K562 (cell line): ENCODE measurements around the gene DTD1. TPM values are rescaled to one million over a fixed set of nuclear protein-coding genes. Genes with fewer than 3 reads are reported as not detected.

Experiments used
- ATAC-seq: fragments of 200-7000 bp; cut with Tn5 transposase; 3 replicates; pipeline ENCODE4 v1.9.1; 2020; ENCODE audit warnings: moderate library complexity
- BruUV-seq: library from RNA; stranded (reverse); fragments of 400-500 nt; replicated peaks from 2 replicates; lab custom pipeline; 2021; lab: Mats Ljungman, UMichigan
- CTCF ChIA-PET: fragments of 300-600 bp; formaldehyde crosslinking; extraction: SDS; loops from one replicate; lab custom pipeline; 2021; ENCODE audit warnings: low intra/inter-chr PET ratio; lab: Yijun Ruan, JAX
- POLR2A ChIA-PET: fragments of 300-600, 350-650 bp; sonication (Branson Sonifier 250); formaldehyde crosslinking; extraction: SDS; loops from one replicate; lab custom pipeline; 2021; ENCODE audit warnings: antibody characterized with exemption, inconsistent platforms; lab: Yijun Ruan, JAX
- DNase-seq, 4 experiments: peaks; one replicate each; pipeline versions ENCODE4 v3.0.0 to v3.0.0-alpha.2; 2011 to 2018; ENCODE audit warnings: low spot score in 3 of 4, mixed read lengths in 3 of 4; ENCODE audit errors: extremely low read depth in 1 of 4
- FAIRE-seq: peaks from 2 replicates; lab custom pipeline; 2011; peaks lifted over from hg19 to GRCh38; lab: Jason Lieb, UNC
- H2AFZ ChIP-seq: 2 replicates; pipeline ENCODE4 v1.6.0; 2011; ENCODE audit warnings: low read depth, low read length, control low read depth, inconsistent platforms
- H3K27ac ChIP-seq: fragments of 200-600 bp; 3 replicates; pipeline ENCODE4 v1.8.0; 2011; ENCODE audit warnings: low read depth, mild to moderate bottlenecking, control low read depth, inconsistent platforms, low read length, moderate library complexity, mixed read lengths; ENCODE audit errors: extremely low read depth
- H3K27me3 ChIP-seq, 2 experiments: fragments of 300-600 bp in 1 of 2; 2 replicates in 1 of 2; 3 replicates in 1 of 2; pipeline versions ENCODE4 v1.6.0 to v1.8.0; 2011; ENCODE audit warnings: inconsistent platforms in 2 of 2, low read length in 2 of 2, mild to moderate bottlenecking in 1 of 2, mixed read lengths in 1 of 2, moderate library complexity in 1 of 2; ENCODE audit not compliant: control insufficient read depth in 2 of 2, insufficient read depth in 2 of 2
- H3K36me3 ChIP-seq: fragments of 300-600 bp; 3 replicates; pipeline ENCODE4 v1.8.0; 2011; ENCODE audit warnings: mild to moderate bottlenecking, low read length, inconsistent platforms; ENCODE audit not compliant: control insufficient read depth, insufficient read depth
- H3K4me1 ChIP-seq, 2 experiments: fragments of 200-600 bp in 1 of 2; replicated peaks in 1 of 2; 2 replicates in 1 of 2; 3 replicates in 1 of 2; pipeline versions ENCODE4 v1.5.1 to v1.8.0; 2011; ENCODE audit warnings: inconsistent platforms in 2 of 2, low read length in 2 of 2, mild to moderate bottlenecking in 1 of 2, mixed read lengths in 1 of 2, moderate library complexity in 1 of 2; ENCODE audit not compliant: control insufficient read depth in 2 of 2, insufficient read depth in 2 of 2
- H3K4me2 ChIP-seq: 2 replicates; pipeline ENCODE4 v1.6.1; 2011; ENCODE audit warnings: low read length, control low read depth, inconsistent platforms, mixed read lengths; ENCODE audit not compliant: insufficient read depth
- H3K4me3 ChIP-seq: fragments of 200-600 bp; sonication (generic), shearing (Covaris generic); 2 replicates; pipeline ENCODE4 v1.5.1; 2016; ENCODE audit warnings: control low read depth, inconsistent platforms
- H3K79me2 ChIP-seq: fragments of 200-600 bp; 3 replicates; pipeline ENCODE4 v1.8.0; 2011; ENCODE audit warnings: low read length, inconsistent platforms; ENCODE audit not compliant: control insufficient read depth, insufficient read depth
- H3K9ac ChIP-seq, 2 experiments: 2 replicates each; pipeline versions ENCODE4 v1.6.0 to v1.6.1; 2011; ENCODE audit warnings: low read depth in 2 of 2, low read length in 2 of 2, control low read depth in 1 of 2, inconsistent platforms in 1 of 2, mild to moderate bottlenecking in 1 of 2, mixed read lengths in 1 of 2; ENCODE audit not compliant: insufficient read depth in 1 of 2
- H3K9me1 ChIP-seq: one replicate; pipeline ENCODE4 v1.6.0; 2011; ENCODE audit warnings: inconsistent platforms, mild to moderate bottlenecking, low read length, moderate library complexity; ENCODE audit not compliant: control insufficient read depth, insufficient read depth
- H3K9me3 ChIP-seq: replicated peaks from 2 replicates; pipeline ENCODE4 v1.5.1; 2011; ENCODE audit warnings: low read depth, low read length, inconsistent platforms; ENCODE audit not compliant: control insufficient read depth, insufficient read depth
- H4K20me1 ChIP-seq: replicated peaks from 2 replicates; pipeline ENCODE4 v1.6.1; 2011; ENCODE audit warnings: low read length, inconsistent platforms, mixed read lengths; ENCODE audit not compliant: control insufficient read depth, insufficient read depth
- CTCF ChIP-seq, 3 experiments: IDR thresholded peaks in 2 of 3; conservative IDR thresholded peaks in 1 of 3; 2 replicates each; pipeline ENCODE4 v1.5.1; 2011 to 2012; ENCODE audit warnings: low read length in 3 of 3, mild to moderate bottlenecking in 3 of 3, control low read depth in 2 of 3, improper control_type of control experiment in 1 of 3, inconsistent platforms in 1 of 3, low read depth in 1 of 3, mixed read lengths in 1 of 3, moderate library complexity in 1 of 3; ENCODE audit not compliant: insufficient read depth in 2 of 3
- DEAF1 ChIP-seq: fragments of 450-650 bp; formaldehyde crosslinking; IDR thresholded peaks from 2 replicates; pipeline ENCODE4 v1.4.0; 2020; ENCODE audit warnings: mild to moderate bottlenecking, moderate library complexity
- HDAC2 ChIP-seq: fragments of 450-650 bp; IDR thresholded peaks from 2 replicates; pipeline ENCODE4 v1.6.1; 2016; ENCODE audit warnings: mild to moderate bottlenecking
- NFXL1 ChIP-seq: fragments of 450-650 bp; formaldehyde crosslinking; IDR thresholded peaks from 2 replicates; pipeline ENCODE4 v1.4.0; 2021; ENCODE audit warnings: mild to moderate bottlenecking
- RAD21 ChIP-seq, 2 experiments: fragments of 250-450 bp in 1 of 2; fragments of 450-650 bp in 1 of 2; sonication (Bioruptor Pico) in 1 of 2; formaldehyde crosslinking in 1 of 2; IDR thresholded peaks in 1 of 2; conservative IDR thresholded peaks in 1 of 2; 2 replicates each; pipeline versions ENCODE4 v1.4.0 to v1.8.0; 2020 to 2022; ENCODE audit warnings: mild to moderate bottlenecking in 2 of 2, moderate library complexity in 1 of 2
- REST ChIP-seq, 2 experiments: fragments of 450-650 bp; formaldehyde crosslinking in 1 of 2; IDR thresholded peaks; 2 replicates each; pipeline versions ENCODE4 v1.4.0 to v1.6.1; 2014 to 2020; ENCODE audit warnings: mild to moderate bottlenecking in 2 of 2, borderline replicate concordance in 1 of 2, low read depth in 1 of 2
- SMC3 ChIP-seq: conservative IDR thresholded peaks from 2 replicates; pipeline ENCODE4 v1.6.1; 2011; ENCODE audit warnings: low read depth, low read length, improper control_type of control experiment; ENCODE audit not compliant: insufficient read depth
- SPI1 ChIP-seq: IDR thresholded peaks from 2 replicates; pipeline ENCODE4 v1.6.1; 2011; ENCODE audit warnings: low read depth, low read length, control low read depth, borderline replicate concordance
- WGBS: fragments of 100-300 bp; shearing (Covaris generic); methylation state at CpG from one replicate; pipeline ENCODE4 v1.1.6; 2016; ENCODE audit warnings: low coverage, mixed read lengths; ENCODE audit not compliant: insufficient coverage; ENCODE audit errors: missing lambda C conversion rate; 5-methylcytosine and 5-hydroxymethylcytosine counted together
- in situ Hi-C: fragments of 300-500 bp; cut with MboI; formaldehyde crosslinking; loops from 4 replicates; pipeline ENCODE4 v1.15.0; 2018; ENCODE audit warnings: inconsistent platforms, mixed read lengths
- intact Hi-C: fragments of 100-400 bp; cut with micrococcal nuclease; formaldehyde crosslinking; loops from 2 replicates; pipeline ENCODE4 v1.14.2; 2022
- polyA plus RNA-seq, 8 experiments: library from polyadenylated mRNA; depleted of rRNA in 4 of 8; stranded (reverse) in 5 of 8; unstranded in 3 of 8; fragments of >200 nt; fragmentation: Nextera tagmentation in 2 of 8; fragmentation: Illumina TruSeq in 1 of 8; extraction: Ambion mirVana in 2 of 8; extraction: Trizol in 1 of 8; gene quantifications; 2 replicates each; pipeline versions ENCODE4 v1.2.1 to v1.2.3, GENCODE V29; 2011 to 2014; ENCODE audit warnings: inconsistent platforms in 1 of 8, missing spikeins in 1 of 8
- total RNA-seq, 7 experiments: library from RNA; depleted of rRNA in 6 of 7; stranded (reverse); fragments of >200 nt in 6 of 7; fragmentation: Illumina TruSeq in 2 of 7; extraction: Trizol in 2 of 7; gene quantifications; 2 replicates each; pipeline versions ENCODE4 v1.2.1 to v1.2.3, GENCODE V29; 2011 to 2021; ENCODE audit warnings: low replicate concordance in 1 of 7

DTD1 gene
- total and polyA plus RNA-seq, 9 of the 15 experiments (the other 6 are each of a cell fraction or from before 2014, with no cell fraction given) = 5.7 to 28.6 (median 26.8) TPM

DNA sequence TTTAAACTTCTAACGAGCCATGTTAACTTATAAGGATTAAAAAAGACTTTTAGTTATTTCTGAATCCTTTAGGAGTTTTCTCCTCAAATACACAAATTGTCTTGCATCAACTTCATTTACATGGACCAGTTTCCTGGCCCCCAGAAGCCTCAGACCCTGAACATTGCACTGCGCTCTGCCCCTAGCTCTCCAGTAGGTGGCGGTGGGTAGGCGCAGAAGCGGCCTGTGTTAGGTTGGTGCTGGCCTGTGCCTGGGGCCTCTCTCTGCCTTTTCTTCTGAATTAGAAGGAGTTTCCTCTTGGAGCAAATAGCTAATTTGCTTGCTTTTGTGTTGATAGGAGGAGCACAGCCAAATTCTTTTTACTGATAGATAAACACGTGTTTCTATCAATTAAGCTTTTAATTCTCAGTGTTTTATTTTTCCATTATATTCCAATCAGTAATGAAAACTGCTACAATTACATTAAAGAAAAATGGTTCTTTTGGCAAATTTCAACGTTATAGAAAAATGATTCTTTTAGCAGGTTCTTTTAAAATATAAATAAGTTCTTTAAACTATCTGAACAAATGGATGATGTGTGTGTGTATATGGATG lies 44.4 kb downstream of the DTD1 start:
- POLR2A ChIA-PET = interaction anchor here (0.6 kb wide), 1 partner anchor 227 kb away, joined by 3 read pairs; no protein-coding TSS in a partner anchor
- intact Hi-C loops = loop anchor here (10.0 kb wide), 1 partner anchor 163 kb away; no protein-coding TSS in a partner anchor
- peak; percentile 100 for ATAC-seq

More for the DNA sequence above, 44.4 kb downstream of the DTD1 start:
- CTCF ChIA-PET = no interaction called here
- Histone ChIP-seq H3K4me1 (no peaks in the 10 kb centered on the region), H3K9me1 (no peaks in the 10 kb centered on the region), H3K9ac (no peak overlapping the region), H3K4me2 (no peak overlapping the region), H4K20me1 (no peaks in the 10 kb centered on the region), H3K79me2 (no peaks in the 10 kb centered on the region), H3K9me3 (no peaks in the 10 kb centered on the region), H3K36me3 (no peaks in the 10 kb centered on the region), H3K27me3 (no peaks in the 10 kb centered on the region), H3K4me3 (no peak overlapping the region), H3K27ac (no peak overlapping the region), H2AFZ (no peak overlapping the region)
- no TSS peak for BruUV-seq
- DNase-seq (peak; percentile 48 to 63 (median 54)), FAIRE-seq (peak; percentile 65)
- WGBS = 3% methylated on average over 7 of the region's 7 CpGs
- in situ Hi-C loops = no loop called here
- TF ChIP-seq CTCF (IDR thresholded peaks at IDR 0.05 in 2 of 3, conservative IDR thresholded peaks at IDR 0.05 in 1 of 3; ENCODE audit: insufficient read depth in 2 of 3, low read depth in 1 of 3, low read length in 3 of 3) = peak; percentile 68 to 79 (median 76)
- TF ChIP-seq RAD21 (CRISPR knock-in tag; conservative IDR thresholded peaks at IDR 0.05 in 1 of 2, IDR thresholded peaks at IDR 0.05 in 1 of 2) = peak; percentile 62 to 77
- TF ChIP-seq HDAC2 = no peak
- peak; percentile 35; the same call in 1 of the 2 replicates for TF ChIP-seq DEAF1
- no peak for TF ChIP-seq NFXL1 (CRISPR knock-in tag)
- TF ChIP-seq SMC3 = peak; percentile 69
- no peak for TF ChIP-seq SPI1
- TF ChIP-seq REST (IDR thresholded peaks at IDR 0.05; ENCODE audit: borderline replicate concordance) = peak; percentile 44; the same call in 1 of the 2 replicates
- TF ChIP-seq REST (CRISPR knock-in tag; IDR thresholded peaks at IDR 0.05; ENCODE audit: low read depth) = no peak
